ENCODE results near the gene CEP104. TPM values are rescaled to one million over a fixed set of nuclear protein-coding genes. Genes with fewer than 3 reads are reported as not detected.

The CEP104 gene
- total RNA-seq, 1 experiment from 2014 or later: 44.1 TPM

DNA sequence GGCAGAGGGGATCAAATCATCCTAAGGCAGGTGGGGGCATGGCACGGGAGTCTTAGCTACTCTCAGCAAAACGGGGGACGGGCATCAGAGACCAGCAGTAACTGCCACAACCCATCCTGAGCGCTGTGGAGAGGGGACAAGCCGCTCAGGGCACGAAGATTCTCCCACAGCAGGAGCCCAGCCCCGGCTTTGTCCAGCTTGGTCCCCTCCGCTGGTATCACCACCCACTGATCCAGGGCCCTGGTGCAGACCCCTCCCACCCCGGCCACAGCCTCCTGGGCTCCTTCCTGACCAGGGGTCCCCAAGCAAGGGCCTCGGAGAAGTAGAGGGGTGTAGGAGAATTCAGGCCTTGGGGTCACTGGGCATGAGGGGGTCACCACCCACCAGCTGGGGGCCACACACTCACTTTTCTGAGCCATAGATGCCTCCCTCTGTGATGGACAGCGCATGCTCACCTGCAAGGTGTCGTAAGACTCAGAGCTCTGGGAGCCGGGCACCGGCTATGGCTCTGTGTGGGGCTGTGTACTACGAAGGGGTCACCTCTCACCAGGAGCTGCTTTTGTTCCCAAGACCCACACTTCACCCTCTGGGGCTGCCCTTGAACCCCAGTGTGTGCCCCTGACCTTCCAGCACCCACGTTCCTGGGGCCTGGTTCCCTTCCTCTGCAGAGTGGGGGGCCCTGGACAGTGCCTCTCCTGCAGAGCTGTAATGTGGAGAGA lies 86.8 kb downstream of the CEP104 start:
- Histone ChIP-seq H3K4me1 (ENCODE audit: control insufficient read depth in 1 of 2, insufficient read depth in 2 of 2, low read length in 2 of 2) (peaks cover 18 to 27% of the 10 kb centered on the region in 2 experiments), H3K9me3 (ENCODE audit: control insufficient read depth in 1 of 2, insufficient read depth in 1 of 2, low read depth in 1 of 2, low read length in 2 of 2) (no peaks in the 10 kb centered on the region), H3K36me3 (ENCODE audit: control insufficient read depth in 1 of 2, insufficient read depth in 2 of 2, low read length in 2 of 2) (no peaks in the 10 kb centered on the region), H4K20me1 (ENCODE audit: insufficient read depth) (no peaks in the 10 kb centered on the region), H3K9me2 (ENCODE audit: insufficient read depth) (no peaks in the 10 kb centered on the region), H3K27me3 (ENCODE audit: insufficient read depth, low read length) (no peaks in the 10 kb centered on the region), H3K79me2 (ENCODE audit: insufficient read depth, low read length) (no peaks in the 10 kb centered on the region), H3K4me2 (ENCODE audit: low read length) (no peak overlapping the region), H3K4me3 (replicated peaks in 1 of 2; ENCODE audit: low read depth in 1 of 2, low read length in 2 of 2) (no peak overlapping the region), H2AFZ (ENCODE audit: low read depth, low read length, poor library complexity, severe bottlenecking) (no peak overlapping the region), H3K27ac (ENCODE audit: low read depth, low read length) (no peak overlapping the region), H3K9ac (ENCODE audit: low read length) (no peak overlapping the region)
- intact Hi-C loops (cut with micrococcal nuclease): no loop called here
- ChIA-PET CTCF (no interaction called here), RAD21 (ENCODE audit: low non-redundant PET in 1 of 2, low total read pairs in 2 of 2, uncharacterized antibody in 2 of 2, unreplicated experiment in 2 of 2) (no interaction called here), POLR2A (no interaction called here)
- TF ChIP-seq YY1 (IDR thresholded peaks at IDR 0.05; ENCODE audit: extremely low read depth, insufficient replicate concordance, low read depth, low read length) (no peak), REST (IDR thresholded peaks at IDR 0.05; ENCODE audit: low read depth) (no peak), ZNF274 (IDR thresholded peaks at IDR 0.05; ENCODE audit: low read depth, low read length) (no peak), ZFX (IDR thresholded peaks at IDR 0.05) (no peak)
- TF ChIP-seq, protein P1, sequence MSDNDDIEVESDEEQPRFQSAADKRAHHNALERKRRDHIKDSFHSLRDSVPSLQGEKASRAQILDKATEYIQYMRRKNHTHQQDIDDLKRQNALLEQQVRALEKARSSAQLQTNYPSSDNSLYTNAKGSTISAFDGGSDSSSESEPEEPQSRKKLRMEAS (IDR thresholded peaks at IDR 0.05): no peak
- DNase-seq (ENCODE audit: low read depth, low spot score) (no peak), ATAC-seq (no peak)
- no TSS peak for BruUV-seq (replicated peaks)

Measured in HCT116 (cell line).